ENCODE results near the gene SAYSD1. TPM values are rescaled to one million over a fixed set of nuclear protein-coding genes. Genes with fewer than 3 reads are reported as not detected.
"Not testable (repeated sequence)": the region's sequence is repeated elsewhere in the genome, so short reads cannot be mapped to it uniquely, and the experiment has no call there.

The SAYSD1 gene
- total RNA-seq, 4 donors from 2014 or later: 10.8 to 21.6 (median 19.2) TPM

- Histone ChIP-seq H3K4me1 (peaks cover 0 to 4% (median 0%) of the 10 kb centered on the region in 4 donors), H3K9me3 (peaks cover 0 to 10% (median 9%) of the 10 kb centered on the region in 4 donors), H3K36me3 (no peaks in the 10 kb centered on the region), H3K27me3 (peaks cover 0 to 36% (median 4%) of the 10 kb centered on the region in 4 donors), H3K27ac (replicated peaks in 1 of 4) (no peak overlapping the region), H3K4me3 (no peak overlapping the region)
- WGBS: 58% methylated on average over 13 of the region's 13 CpGs
- TF ChIP-seq CTCF (IDR thresholded peaks at IDR 0.05) (no peak), POLR2AphosphoS5 (IDR thresholded peaks at IDR 0.05) (no peak), POLR2A (IDR thresholded peaks at IDR 0.05; ENCODE audit: low read depth) (no peak), EP300 (IDR thresholded peaks at IDR 0.05) (no peak)
- no peak for DNase-seq (ENCODE audit: extremely low spot score)
- intact Hi-C loops (cut with DNase I): no loop called here
Observed at GRCh38 chr6:39143238-39143930, 28.4 kb upstream of the SAYSD1 start.

DNA sequence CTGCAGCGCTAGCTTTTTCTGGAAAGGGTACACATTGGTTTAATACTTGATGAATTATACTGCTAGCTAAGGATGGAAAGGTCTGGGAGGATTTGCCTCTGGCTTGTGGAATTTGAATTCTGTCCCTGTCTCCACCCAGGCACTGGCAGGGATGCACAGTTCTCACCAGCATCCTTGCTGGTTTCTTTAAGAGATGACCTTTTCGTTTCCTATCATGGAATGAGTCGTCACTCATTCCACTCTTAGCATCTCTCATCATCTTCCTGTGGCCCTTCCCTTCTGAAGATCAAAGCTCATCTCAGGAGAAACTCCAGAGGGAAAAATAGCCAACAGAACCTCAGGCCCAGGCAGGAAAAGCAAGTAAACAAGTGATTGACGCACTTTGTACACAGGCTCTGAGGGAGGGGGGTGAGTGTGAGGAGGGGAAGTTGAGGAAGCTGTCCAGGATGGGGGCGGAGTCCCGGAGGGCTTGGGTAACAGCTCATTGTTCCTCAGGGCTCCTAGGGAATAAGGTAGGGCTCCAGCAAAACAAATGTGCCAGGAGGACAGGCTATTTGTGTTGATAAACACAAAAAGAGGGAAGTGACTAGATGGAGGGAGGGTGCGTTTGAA is 25.7 kb upstream of the SAYSD1 start:
- WGBS: 67% methylated on average over 7 of the region's 7 CpGs
- no peak for DNase-seq (ENCODE audit: extremely low spot score)
- peaks cover 0 to 16% (median 15%) of the 10 kb centered on the region in 4 donors for H3K9me3 ChIP-seq
- no peaks in the 10 kb centered on the region for H3K36me3 ChIP-seq
- no peak overlapping the region for H3K4me3 ChIP-seq
- peaks cover 0 to 4% (median 0%) of the 10 kb centered on the region in 4 donors for H3K4me1 ChIP-seq
- TF ChIP-seq POLR2AphosphoS5 (IDR thresholded peaks at IDR 0.05): no peak
- no peak for TF ChIP-seq POLR2A (IDR thresholded peaks at IDR 0.05; ENCODE audit: low read depth)
- TF ChIP-seq EP300 (IDR thresholded peaks at IDR 0.05): no peak
- H3K27me3 ChIP-seq: peaks cover 0 to 23% (median 4%) of the 10 kb centered on the region in 4 donors
- no peak overlapping the region for H3K27ac ChIP-seq (replicated peaks in 1 of 4)
- intact Hi-C loops (cut with DNase I): no loop called here

DNA sequence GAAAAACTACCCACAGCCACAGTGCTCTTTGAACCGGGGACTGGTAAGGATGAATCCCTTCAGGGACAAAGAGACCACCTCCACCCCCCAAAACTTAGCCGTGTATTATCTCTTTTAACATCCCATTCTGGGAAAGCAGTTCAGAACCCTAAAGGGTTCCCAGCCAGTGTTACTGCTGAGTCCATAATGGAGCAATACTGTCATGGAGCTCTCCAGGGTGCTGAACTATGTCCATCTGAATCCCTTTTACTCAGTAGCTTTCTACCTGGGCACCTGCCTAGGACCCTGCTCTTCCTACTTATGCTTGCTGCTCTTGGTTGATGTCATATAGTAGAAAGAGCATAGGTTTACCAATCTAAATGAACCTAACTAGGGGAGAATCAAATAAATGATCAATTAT is 22.3 kb upstream of the SAYSD1 start:
- Histone ChIP-seq H3K4me1 (no peaks in the 10 kb centered on the region), H3K9me3 (peaks cover 0 to 16% (median 15%) of the 10 kb centered on the region in 4 donors), H3K27ac (replicated peaks in 1 of 4) (no peak overlapping the region), H3K36me3 (no peaks in the 10 kb centered on the region), H3K27me3 (peaks cover 0 to 29% (median 4%) of the 10 kb centered on the region in 4 donors), H3K4me3 (no peak overlapping the region)
- no peak for DNase-seq (ENCODE audit: extremely low spot score)
- WGBS: 15% methylated on average over 2 of the region's 2 CpGs
- intact Hi-C loops (cut with DNase I): no loop called here
- TF ChIP-seq EP300 (IDR thresholded peaks at IDR 0.05): no peak
- no peak for TF ChIP-seq CTCF (IDR thresholded peaks at IDR 0.05)
- TF ChIP-seq POLR2AphosphoS5 (IDR thresholded peaks at IDR 0.05): no peak
- TF ChIP-seq POLR2A (IDR thresholded peaks at IDR 0.05; ENCODE audit: low read depth): no peak

DNA sequence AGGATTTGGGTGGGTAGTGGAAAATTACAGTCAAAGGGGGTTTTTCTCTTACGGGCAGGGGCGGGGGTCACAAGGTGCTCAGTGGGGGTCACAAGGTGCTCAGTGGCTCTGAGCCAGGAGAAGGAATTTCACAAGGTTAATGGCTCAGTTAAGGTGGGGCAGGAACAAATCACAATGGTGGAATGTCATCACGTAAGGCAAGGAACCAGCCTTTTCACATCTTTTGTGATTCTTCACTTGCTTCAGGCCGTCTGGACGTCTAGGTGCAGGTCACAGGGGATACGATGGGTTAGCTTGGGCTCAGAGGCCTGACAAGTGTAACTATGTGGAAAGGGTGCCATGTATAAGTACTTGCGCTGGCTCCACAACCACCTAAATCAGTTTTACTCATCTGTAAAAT is 21.2 kb upstream of the SAYSD1 start:
- H3K27ac ChIP-seq (replicated peaks in 1 of 4); H3K4me1 ChIP-seq; H3K36me3 ChIP-seq; H3K4me3 ChIP-seq; DNase-seq (ENCODE audit: extremely low spot score); intact Hi-C loops (cut with DNase I): not testable (repeated sequence)
- Histone ChIP-seq H3K27me3 (peaks cover 0 to 29% (median 2%) of the 10 kb centered on the region in 4 donors), H3K9me3 (peaks cover 0 to 16% (median 15%) of the 10 kb centered on the region in 4 donors)
- 75% methylated on average over 7 of the region's 7 CpGs for WGBS

DNA sequence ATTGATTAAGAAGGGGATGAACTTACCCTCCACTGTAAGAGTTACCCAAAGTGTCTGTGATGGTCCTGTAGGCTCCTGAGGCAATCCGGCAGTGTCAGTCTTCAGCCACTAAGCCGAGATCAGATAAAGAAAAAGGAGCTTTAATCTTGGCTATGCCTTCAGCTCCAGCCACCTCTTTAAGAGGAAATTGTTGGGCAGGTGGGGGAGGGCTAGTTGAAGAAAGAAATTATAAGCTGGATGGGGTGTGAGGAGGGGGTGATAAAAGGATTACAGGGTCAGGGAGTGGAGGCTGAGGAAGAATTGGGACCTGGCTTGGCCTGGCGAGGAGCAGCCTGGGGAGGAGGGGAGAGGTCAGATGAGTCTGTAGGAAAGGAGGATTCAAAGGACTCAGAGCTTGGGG is 19.8 kb upstream of the SAYSD1 start:
- intact Hi-C loops (cut with DNase I); H3K4me1 ChIP-seq; H3K4me3 ChIP-seq; H3K36me3 ChIP-seq; H3K27ac ChIP-seq (replicated peaks in 1 of 4); DNase-seq (ENCODE audit: extremely low spot score): not testable (repeated sequence)
- WGBS: 67% methylated on average over 3 of the region's 3 CpGs
- Histone ChIP-seq H3K27me3 (peaks cover 0 to 19% (median 0%) of the 10 kb centered on the region in 4 donors), H3K9me3 (peaks cover 0 to 16% (median 15%) of the 10 kb centered on the region in 4 donors)

DNA sequence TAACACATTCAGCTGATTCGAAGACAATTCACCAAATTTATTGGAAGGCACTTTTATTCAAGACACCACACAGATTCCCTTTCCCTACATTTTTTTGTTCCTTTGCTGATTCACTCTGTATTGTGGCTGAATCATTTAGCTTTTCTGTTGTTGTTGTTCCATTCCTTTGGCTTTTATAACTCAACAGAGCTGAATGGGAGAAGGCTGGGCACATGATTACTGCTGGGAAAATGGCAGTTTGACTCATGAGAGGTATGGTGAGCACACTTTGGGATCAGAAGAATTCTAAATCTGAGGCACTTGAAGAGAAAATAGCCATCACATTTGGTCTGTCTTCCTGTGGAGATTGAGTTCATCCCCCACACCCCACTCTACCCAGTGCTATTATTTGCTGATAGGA is 15.7 kb upstream of the SAYSD1 start:
- no peak overlapping the region for H3K27ac ChIP-seq (replicated peaks in 1 of 4)
- intact Hi-C loops (cut with DNase I): no loop called here
- no peak overlapping the region for H3K4me3 ChIP-seq
- no peaks in the 10 kb centered on the region for H3K4me1 ChIP-seq
- TF ChIP-seq CTCF (IDR thresholded peaks at IDR 0.05): no peak
- no peak for TF ChIP-seq POLR2A (IDR thresholded peaks at IDR 0.05; ENCODE audit: low read depth)
- no peak for TF ChIP-seq POLR2AphosphoS5 (IDR thresholded peaks at IDR 0.05)
- TF ChIP-seq EP300 (IDR thresholded peaks at IDR 0.05): no peak
- no peaks in the 10 kb centered on the region for H3K36me3 ChIP-seq
- peaks cover 0 to 6% (median 0%) of the 10 kb centered on the region in 4 donors for H3K27me3 ChIP-seq
- no peaks in the 10 kb centered on the region for H3K9me3 ChIP-seq
- 89% methylated on average over 1 of the region's 1 CpG for WGBS
- no peak for DNase-seq (ENCODE audit: extremely low spot score)

Data from esophagus muscularis mucosa (tissue), 4 donors.